ENCODE data around the gene CCDC184. TPM values are rescaled to one million over a fixed set of nuclear protein-coding genes. Genes with fewer than 3 reads are reported as not detected.

The CCDC184 gene
- total RNA-seq, 1 experiment from 2014 or later: 0.74 TPM

GRCh38 chr12:48183876-48184548 is 568 bp downstream of the CCDC184 start:
- no peak overlapping the region for H3K27ac ChIP-seq (ENCODE audit: low read length)
- TF ChIP-seq, protein P1, sequence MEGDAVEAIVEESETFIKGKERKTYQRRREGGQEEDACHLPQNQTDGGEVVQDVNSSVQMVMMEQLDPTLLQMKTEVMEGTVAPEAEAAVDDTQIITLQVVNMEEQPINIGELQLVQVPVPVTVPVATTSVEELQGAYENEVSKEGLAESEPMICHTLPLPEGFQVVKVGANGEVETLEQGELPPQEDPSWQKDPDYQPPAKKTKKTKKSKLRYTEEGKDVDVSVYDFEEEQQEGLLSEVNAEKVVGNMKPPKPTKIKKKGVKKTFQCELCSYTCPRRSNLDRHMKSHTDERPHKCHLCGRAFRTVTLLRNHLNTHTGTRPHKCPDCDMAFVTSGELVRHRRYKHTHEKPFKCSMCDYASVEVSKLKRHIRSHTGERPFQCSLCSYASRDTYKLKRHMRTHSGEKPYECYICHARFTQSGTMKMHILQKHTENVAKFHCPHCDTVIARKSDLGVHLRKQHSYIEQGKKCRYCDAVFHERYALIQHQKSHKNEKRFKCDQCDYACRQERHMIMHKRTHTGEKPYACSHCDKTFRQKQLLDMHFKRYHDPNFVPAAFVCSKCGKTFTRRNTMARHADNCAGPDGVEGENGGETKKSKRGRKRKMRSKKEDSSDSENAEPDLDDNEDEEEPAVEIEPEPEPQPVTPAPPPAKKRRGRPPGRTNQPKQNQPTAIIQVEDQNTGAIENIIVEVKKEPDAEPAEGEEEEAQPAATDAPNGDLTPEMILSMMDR (IDR thresholded peaks at IDR 0.05): peak; percentile 16; the same call in 1 of the 2 replicates
- no peak for TF ChIP-seq SIN3A (IDR thresholded peaks at IDR 0.05; ENCODE audit: borderline replicate concordance, insufficient read depth, low read depth, low read length)
- POLR2A ChIA-PET: no interaction called here
- peak; percentile 23 for ATAC-seq
- H3K4me1 ChIP-seq (ENCODE audit: control insufficient read depth, insufficient read depth, low read length): peaks cover 5% of the 10 kb centered on the region; the same call in 1 of the 2 replicates
- intact Hi-C loops (cut with micrococcal nuclease; ENCODE audit: unreplicated experiment): no loop called here
- no peaks in the 10 kb centered on the region for H3K9me3 ChIP-seq (ENCODE audit: control insufficient read depth, insufficient read depth, low read depth, low read length)
- DNase-seq (ENCODE audit: low read depth, low spot score): no peak
- no peaks in the 10 kb centered on the region for H3K36me3 ChIP-seq (ENCODE audit: control insufficient read depth, insufficient read depth, low read length)
- in situ Hi-C loops (cut with HindIII; ENCODE audit: low pct_unique_long_range_greater_than_20kb, low sequenced_read_pairs): no loop called here
- CTCF ChIA-PET: no interaction called here
- peak overlapping the region; percentile 62 to 86 for H3K4me3 ChIP-seq (ENCODE audit: low read depth in 2 of 2, low read length in 2 of 2)
- H3K27me3 ChIP-seq (ENCODE audit: control insufficient read depth, insufficient read depth, low read length): peaks cover 23% of the 10 kb centered on the region
- no TSS peak for BruUV-seq (replicated peaks)

GRCh38 chr12:48184549-48184922 is 1.1 kb downstream of the CCDC184 start:
- peaks cover 5% of the 10 kb centered on the region; the same call in 1 of the 2 replicates for H3K4me1 ChIP-seq (ENCODE audit: control insufficient read depth, insufficient read depth, low read length)
- no peak for DNase-seq (ENCODE audit: low read depth, low spot score)
- ATAC-seq: no peak
- no TSS peak for BruUV-seq (replicated peaks)
- no peaks in the 10 kb centered on the region for H3K36me3 ChIP-seq (ENCODE audit: control insufficient read depth, insufficient read depth, low read length)
- intact Hi-C loops (cut with micrococcal nuclease; ENCODE audit: unreplicated experiment) (no loop called here), in situ Hi-C loops (cut with HindIII; ENCODE audit: low pct_unique_long_range_greater_than_20kb, low sequenced_read_pairs) (no loop called here)
- H3K4me3 ChIP-seq (ENCODE audit: low read depth in 2 of 2, low read length in 2 of 2): peak overlapping the region in 1 of 2 experiments; percentile 62; a peak in 1 of 4 replicates
- no peak for TF ChIP-seq POLR2AphosphoS5 (IDR thresholded peaks at IDR 0.05; ENCODE audit: low read depth, low read length)
- TF ChIP-seq TCF7L2 (IDR thresholded peaks at IDR 0.05; ENCODE audit: low read depth, low read length): no peak
- no peak for TF ChIP-seq SIN3A (IDR thresholded peaks at IDR 0.05; ENCODE audit: borderline replicate concordance, insufficient read depth, low read depth, low read length)
- TF ChIP-seq, protein P1 (IDR thresholded peaks at IDR 0.05): no peak
- no peak for TF ChIP-seq REST (IDR thresholded peaks at IDR 0.05; ENCODE audit: insufficient read depth in 1 of 2, low read depth in 2 of 2, low read length in 1 of 2)
- CTCF ChIA-PET: no interaction called here
- H3K27ac ChIP-seq (ENCODE audit: low read length): no peak overlapping the region
- POLR2A ChIA-PET: no interaction called here
- H3K9me3 ChIP-seq (ENCODE audit: control insufficient read depth, insufficient read depth, low read depth, low read length): no peaks in the 10 kb centered on the region
- peaks cover 22% of the 10 kb centered on the region for H3K27me3 ChIP-seq (ENCODE audit: control insufficient read depth, insufficient read depth, low read length)
